ENCODE measurements around the gene LCA5L.

DNA sequence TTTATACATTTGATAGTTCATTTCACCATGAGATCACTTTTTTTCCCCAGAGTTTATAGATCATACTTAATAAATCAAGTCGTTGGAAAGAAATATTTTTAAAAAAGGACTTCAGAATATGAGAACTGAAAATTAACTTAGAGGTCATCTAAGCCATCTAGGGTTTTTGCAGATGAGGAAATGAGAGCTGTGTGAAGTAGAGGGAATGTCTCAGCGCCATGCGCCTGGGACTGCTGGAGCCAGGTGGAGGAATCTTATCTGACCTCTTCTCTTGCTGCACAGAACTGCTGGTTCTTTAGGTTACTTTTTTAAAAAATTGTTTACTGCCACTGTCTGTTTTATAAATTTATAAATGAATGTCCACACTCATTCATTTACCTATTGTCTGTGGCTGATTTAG is 17.7 kb upstream of the LCA5L start:
- TF ChIP-seq GATA2 (IDR thresholded peaks at IDR 0.05; ENCODE audit: low read depth, low read length) = no peak
- TF ChIP-seq GATA3 (IDR thresholded peaks at IDR 0.05; ENCODE audit: low read depth, low read length) = no peak
